Upper lobe of left lung (tissue), 4 donors: ENCODE measurements around the gene LMBR1.

Experiments
- CTCF ChIP-seq, 6 experiments: fragments of 450-650 bp in 4 of 6; fragments of 200-600 bp in 2 of 6; sonication (generic) in 2 of 6; IDR thresholded peaks; one replicate each; pipeline ENCODE4 v1.5.1; 2016 to 2019; ENCODE audit warnings: antibody characterized with exemption in 6 of 6
- EP300 ChIP-seq, 4 donors: sonication (generic); formaldehyde crosslinking; IDR thresholded peaks; one replicate each; pipeline ENCODE4 v1.5.1; 2017; ENCODE audit warnings: antibody characterized with exemption in 4 of 4, control low read depth in 2 of 4
- POLR2A ChIP-seq, 4 donors: fragments of 450-650 bp; IDR thresholded peaks; one replicate each; pipeline ENCODE4 v1.5.1; 2016 to 2017; ENCODE audit warnings: antibody characterized with exemption in 4 of 4, mild to moderate bottlenecking in 2 of 4
- POLR2AphosphoS5 ChIP-seq, 2 donors: sonication (generic); formaldehyde crosslinking; IDR thresholded peaks; one replicate each; pipeline ENCODE4 v1.5.1; 2017; ENCODE audit warnings: antibody characterized with exemption in 2 of 2

DNA sequence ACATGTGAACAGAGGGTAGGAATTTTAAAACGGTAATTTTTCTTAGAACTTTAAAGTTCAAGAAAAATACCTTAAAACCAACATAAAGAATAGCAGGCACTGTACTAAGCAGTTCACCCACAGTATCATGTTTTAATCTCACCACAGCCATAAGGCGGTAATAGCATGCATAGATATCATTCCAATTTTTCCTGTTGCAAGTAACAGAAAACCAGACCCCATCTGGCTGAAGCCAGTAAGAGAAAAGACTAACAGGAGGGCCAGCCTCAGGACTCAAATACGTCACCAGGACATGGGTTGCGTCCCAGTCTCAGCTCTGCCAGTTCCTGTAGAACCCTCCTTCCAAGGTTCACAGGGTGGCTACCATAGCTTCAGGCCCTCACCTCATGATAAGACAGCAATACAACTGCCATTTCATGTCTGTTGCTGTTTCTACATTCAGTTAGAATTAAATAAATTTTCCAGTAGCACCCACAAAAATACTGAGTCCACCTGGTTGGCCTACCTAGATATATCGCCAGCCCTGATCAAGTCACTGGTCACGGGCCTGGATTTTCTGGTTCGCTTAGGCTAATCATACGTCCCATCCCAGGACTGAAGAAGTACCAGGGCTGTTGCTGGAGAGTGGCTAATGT is 254.4 kb downstream of the LMBR1 start:
- TF ChIP-seq CTCF (IDR thresholded peaks at IDR 0.05) (no peak), EP300 (IDR thresholded peaks at IDR 0.05) (no peak), POLR2A (IDR thresholded peaks at IDR 0.05) (no peak), POLR2AphosphoS5 (IDR thresholded peaks at IDR 0.05) (no peak)
